Nephron progenitor cell (in vitro differentiated cells): ENCODE data around the gene C21orf91.

Experiments
- DNase-seq: peaks from one replicate; pipeline ENCODE4 v3.0.0; 2021
- H3K27ac Mint-ChIP-seq: 2 replicates; pipeline ENCODE4 v1.8.0; 2021; ENCODE audit warnings: mild to moderate bottlenecking, moderate library complexity, mixed read lengths
- H3K27me3 Mint-ChIP-seq: 2 replicates; pipeline ENCODE4 v1.8.0; 2021; ENCODE audit warnings: mild to moderate bottlenecking, low read depth, mixed read lengths; ENCODE audit not compliant: poor library complexity
- H3K36me3 Mint-ChIP-seq: 2 replicates; pipeline ENCODE4 v1.8.0; 2021; ENCODE audit warnings: low read depth, mixed read lengths
- H3K4me1 Mint-ChIP-seq: 2 replicates; pipeline ENCODE4 v1.8.0; 2021; ENCODE audit warnings: mixed read lengths
- H3K4me3 Mint-ChIP-seq: 2 replicates; pipeline ENCODE4 v1.8.0; 2021; ENCODE audit warnings: mild to moderate bottlenecking, moderate library complexity, mixed read lengths
- H3K9me3 Mint-ChIP-seq: 2 replicates; pipeline ENCODE4 v1.8.0; 2021; ENCODE audit warnings: mild to moderate bottlenecking, moderate library complexity, mixed read lengths
- TF ChIP-seq, protein P1 (sequence below): fragments of 200-600 bp; sonication (generic); IDR thresholded peaks from 2 replicates; pipeline ENCODE4 v1.5.0; 2021; ENCODE audit warnings: antibody characterized with exemption

C21orf91 gene

DNA sequence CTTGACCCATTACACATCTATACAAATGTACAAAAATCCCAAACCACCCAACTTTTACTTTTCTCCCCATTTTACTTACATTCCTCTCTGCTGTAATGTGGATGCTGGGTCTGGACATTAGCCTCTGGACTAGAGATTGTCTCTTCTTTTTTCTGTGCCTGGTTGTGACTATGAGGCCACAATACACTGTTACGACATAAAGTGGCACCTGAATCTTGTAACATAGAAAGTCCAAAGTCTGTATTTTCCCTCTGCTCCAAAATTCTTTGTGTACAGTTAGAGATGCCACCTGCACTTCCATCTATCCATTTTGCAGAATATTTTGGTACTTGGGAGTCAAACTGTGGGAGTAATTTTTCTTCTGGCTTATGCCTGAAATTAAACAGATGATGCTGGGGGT is 22.7 kb downstream of the C21orf91 start:
- TF ChIP-seq, protein P1, sequence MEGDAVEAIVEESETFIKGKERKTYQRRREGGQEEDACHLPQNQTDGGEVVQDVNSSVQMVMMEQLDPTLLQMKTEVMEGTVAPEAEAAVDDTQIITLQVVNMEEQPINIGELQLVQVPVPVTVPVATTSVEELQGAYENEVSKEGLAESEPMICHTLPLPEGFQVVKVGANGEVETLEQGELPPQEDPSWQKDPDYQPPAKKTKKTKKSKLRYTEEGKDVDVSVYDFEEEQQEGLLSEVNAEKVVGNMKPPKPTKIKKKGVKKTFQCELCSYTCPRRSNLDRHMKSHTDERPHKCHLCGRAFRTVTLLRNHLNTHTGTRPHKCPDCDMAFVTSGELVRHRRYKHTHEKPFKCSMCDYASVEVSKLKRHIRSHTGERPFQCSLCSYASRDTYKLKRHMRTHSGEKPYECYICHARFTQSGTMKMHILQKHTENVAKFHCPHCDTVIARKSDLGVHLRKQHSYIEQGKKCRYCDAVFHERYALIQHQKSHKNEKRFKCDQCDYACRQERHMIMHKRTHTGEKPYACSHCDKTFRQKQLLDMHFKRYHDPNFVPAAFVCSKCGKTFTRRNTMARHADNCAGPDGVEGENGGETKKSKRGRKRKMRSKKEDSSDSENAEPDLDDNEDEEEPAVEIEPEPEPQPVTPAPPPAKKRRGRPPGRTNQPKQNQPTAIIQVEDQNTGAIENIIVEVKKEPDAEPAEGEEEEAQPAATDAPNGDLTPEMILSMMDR = no peak
- Mint-ChIP-seq H3K4me3 (no peak overlapping the region), H3K9me3 (no peaks in the 10 kb centered on the region), H3K36me3 (peaks cover 44% of the 10 kb centered on the region), H3K27me3 (no peaks in the 10 kb centered on the region), H3K27ac (no peak overlapping the region), H3K4me1 (no peaks in the 10 kb centered on the region)
- DNase-seq = no peak

DNA sequence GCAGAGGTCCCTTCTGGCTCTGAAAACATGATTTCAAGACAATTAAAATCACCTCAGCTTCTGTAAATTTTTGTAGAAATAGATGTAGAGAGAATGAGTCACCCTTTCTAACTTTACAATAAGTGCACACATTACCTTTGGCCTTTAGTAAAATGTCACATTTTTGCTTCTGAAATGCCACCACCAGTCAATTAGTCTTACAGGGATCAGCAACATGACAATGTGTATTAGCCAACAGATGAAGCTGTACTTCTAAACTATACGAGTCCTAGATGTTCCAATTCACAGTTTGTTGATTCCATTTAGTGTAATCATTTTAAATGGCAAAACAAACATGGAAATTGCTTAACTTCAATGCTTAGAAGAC is 23.1 kb downstream of the C21orf91 start:
- Mint-ChIP-seq H3K27ac (no peak overlapping the region), H3K9me3 (no peaks in the 10 kb centered on the region), H3K4me3 (no peak overlapping the region), H3K36me3 (peaks cover 43% of the 10 kb centered on the region), H3K4me1 (no peaks in the 10 kb centered on the region), H3K27me3 (no peaks in the 10 kb centered on the region)
- TF ChIP-seq, protein P1 = no peak
- DNase-seq = no peak

DNA sequence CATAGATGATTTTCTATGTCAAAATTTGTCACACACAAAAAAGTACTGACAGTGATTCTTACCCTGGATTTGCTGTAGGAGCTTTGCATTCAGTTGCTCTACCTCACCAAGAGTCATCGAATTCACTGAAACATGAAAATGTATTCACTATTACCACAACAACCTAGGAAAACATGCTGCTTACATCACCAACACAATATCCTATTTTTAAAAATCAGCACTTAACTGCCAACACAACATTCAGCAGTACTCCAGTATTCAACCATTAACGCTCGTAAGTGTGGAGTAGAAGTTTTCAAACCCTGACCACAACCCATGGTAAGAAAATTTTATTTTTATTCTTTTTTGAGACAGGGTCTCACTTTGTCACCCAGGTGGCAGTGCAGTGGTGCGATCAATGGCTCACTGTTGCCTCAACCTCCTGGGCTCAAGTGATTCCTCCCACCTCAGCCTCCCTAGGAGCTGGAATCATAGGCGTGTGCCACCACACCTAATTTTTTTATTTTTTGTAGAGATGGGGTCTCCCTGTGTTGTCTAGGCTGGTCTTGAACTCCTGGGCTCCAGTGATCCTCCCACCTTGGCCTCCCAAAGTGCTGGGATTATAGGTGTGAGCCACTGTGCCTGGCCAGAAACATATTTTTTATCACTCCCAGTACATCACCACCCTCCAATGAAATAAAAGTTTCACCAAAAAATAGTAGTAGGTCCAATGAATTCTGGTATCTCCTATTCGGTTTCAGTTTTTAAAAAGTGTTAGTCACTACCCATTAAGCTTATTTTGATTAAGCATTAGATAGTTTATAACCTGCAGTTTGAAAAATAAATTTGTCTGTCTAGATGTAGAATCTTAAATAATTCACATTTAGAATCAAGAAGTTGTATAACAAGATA is 23.8 kb downstream of the C21orf91 start:
- no peak overlapping the region for H3K27ac Mint-ChIP-seq
- TF ChIP-seq, protein P1 = no peak
- H3K4me3 Mint-ChIP-seq = no peak overlapping the region
- H3K27me3 Mint-ChIP-seq = no peaks in the 10 kb centered on the region
- DNase-seq = no peak
- H3K9me3 Mint-ChIP-seq = no peaks in the 10 kb centered on the region
- peaks cover 37% of the 10 kb centered on the region for H3K36me3 Mint-ChIP-seq
- no peaks in the 10 kb centered on the region for H3K4me1 Mint-ChIP-seq

DNA sequence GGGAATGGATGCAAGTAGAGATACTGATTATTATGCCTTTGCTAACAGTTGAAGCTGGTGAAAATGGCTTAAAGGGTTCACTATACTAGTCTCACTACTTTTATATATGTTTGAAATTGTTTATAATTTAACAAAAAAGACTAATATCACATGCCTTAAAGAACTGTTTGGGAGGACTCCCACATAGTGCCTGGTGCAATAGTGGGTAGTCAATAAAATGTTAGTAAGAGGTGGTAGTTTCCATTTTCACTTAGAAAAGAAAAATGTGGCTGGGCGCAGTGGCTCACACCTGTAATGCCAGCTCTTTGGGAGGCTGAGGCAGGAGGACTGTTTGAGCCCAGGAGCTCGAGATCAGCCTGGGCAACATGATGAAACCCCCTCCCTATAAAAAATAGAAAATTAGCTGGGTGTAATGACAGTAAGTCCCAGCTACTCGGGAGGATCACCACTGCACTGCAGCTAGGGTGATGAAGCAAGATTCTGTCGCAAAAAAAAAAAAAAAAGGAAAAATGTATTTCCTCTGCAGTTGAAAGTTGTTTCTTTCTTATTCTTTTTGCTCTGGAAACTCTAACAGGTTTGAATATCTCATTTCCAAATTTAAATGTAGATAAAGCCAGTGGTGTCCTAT is 24.5 kb downstream of the C21orf91 start:
- TF ChIP-seq, protein P1 = no peak
- H3K27me3 Mint-ChIP-seq = no peaks in the 10 kb centered on the region

DNA sequence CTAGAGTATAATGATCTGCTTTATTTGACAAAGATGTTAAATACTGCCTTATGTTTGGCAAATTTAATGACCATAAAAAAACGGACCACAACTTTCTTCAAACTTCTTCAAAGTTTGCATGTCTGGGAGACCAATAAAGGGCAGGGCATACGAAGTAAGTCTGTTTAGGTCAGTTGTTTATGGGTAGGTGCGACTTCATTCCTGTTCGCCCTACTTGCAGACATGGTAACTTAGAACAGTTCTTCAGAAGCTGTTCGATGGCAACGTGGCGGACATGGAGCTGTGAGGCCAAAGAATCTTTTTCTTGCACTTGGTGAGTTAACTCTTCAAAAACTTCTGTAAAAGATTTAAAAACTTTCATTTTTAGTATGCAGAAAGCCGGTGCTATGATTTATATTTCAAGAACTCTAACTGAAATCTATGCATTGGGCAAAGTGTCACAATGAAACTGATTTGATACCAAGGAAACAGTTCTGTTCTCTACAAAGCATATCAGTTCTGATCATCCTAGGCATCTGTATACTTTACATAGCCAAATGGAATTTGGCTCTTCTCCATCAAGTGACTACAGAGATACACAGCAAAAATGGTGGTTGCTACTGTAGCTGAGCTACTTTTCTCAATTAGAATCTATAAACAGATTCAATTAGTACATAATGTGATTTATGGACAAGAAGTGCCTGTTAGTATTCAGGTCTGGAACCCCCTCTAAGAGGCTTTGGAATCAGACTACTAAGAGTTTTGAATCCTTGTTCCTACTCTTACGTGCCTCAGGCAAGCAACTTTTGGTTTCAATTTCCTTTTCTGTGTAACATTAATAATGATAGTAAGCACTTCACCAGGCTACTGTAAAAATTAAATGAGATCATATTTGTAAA is 25.7 kb downstream of the C21orf91 start:
- Mint-ChIP-seq H3K9me3 (no peaks in the 10 kb centered on the region), H3K4me3 (no peak overlapping the region), H3K27me3 (no peaks in the 10 kb centered on the region), H3K36me3 (peaks cover 44% of the 10 kb centered on the region), H3K4me1 (no peaks in the 10 kb centered on the region), H3K27ac (no peak overlapping the region)
- DNase-seq = no peak
- TF ChIP-seq, protein P1 = no peak

More for the DNA sequence above, 24.5 kb downstream of the C21orf91 start:
- Mint-ChIP-seq H3K9me3 (no peaks in the 10 kb centered on the region), H3K36me3 (peaks cover 39% of the 10 kb centered on the region), H3K27ac (no peak overlapping the region), H3K4me1 (no peaks in the 10 kb centered on the region), H3K4me3 (no peak overlapping the region)
- no peak for DNase-seq
